HG03571 (cell line): ENCODE results near the gene MACROD2.

Experiments
- ATAC-seq: cut with Tn5 transposase; IDR thresholded peaks from one replicate; pipeline ENCODE4 v1.9.1; 2021; ENCODE audit not compliant: unreplicated experiment

MACROD2 gene

DNA sequence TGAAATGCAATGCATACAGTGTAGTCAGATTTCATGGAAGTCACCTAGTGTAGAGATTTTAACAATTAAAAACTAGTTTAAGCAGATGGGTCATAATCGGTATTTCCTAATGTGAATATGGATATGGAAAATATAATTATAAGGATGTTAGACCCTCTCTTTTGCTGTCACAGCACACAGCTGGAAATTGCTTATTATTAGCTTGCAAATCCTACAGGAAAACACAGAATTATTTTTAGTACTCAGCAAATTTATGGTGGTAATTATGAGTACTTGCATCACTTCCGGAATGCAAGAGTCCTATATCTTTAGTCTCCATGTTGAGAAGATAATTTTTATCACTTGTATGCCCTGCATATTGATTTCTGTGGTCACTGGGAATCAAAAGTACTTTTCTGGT is 1584.4 kb downstream of the MACROD2 start:
- ATAC-seq = no peak

GRCh38 chr20:15582146-15582760 is 1586.9 kb downstream of the MACROD2 start:
- no peak for ATAC-seq

DNA sequence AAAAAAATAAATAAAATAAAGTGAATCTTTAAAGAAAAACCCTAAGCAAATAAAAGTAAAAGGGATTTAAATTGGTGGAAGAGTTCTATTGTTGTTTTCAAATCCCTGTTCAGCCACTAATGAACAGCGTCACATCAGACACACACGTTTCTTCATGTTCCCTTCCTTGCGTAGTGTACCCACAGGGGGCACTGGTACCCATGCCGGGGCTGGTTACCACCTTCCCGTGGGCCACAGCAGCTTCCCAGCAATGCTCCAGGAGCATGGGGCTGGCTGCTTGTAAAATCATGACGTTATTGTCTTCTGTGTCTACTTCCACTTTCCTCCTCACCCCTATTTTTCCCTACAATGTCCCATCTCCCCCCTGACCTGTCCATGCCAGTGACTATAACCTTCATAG is 1589.2 kb downstream of the MACROD2 start:
- ATAC-seq = no peak

GRCh38 chr20:15593081-15593480 is 1597.8 kb downstream of the MACROD2 start:
- no peak for ATAC-seq

- no peak for ATAC-seq
These were observed 1598.9 kb downstream of the MACROD2 start for GRCh38 chr20:15594158-15594695.

DNA sequence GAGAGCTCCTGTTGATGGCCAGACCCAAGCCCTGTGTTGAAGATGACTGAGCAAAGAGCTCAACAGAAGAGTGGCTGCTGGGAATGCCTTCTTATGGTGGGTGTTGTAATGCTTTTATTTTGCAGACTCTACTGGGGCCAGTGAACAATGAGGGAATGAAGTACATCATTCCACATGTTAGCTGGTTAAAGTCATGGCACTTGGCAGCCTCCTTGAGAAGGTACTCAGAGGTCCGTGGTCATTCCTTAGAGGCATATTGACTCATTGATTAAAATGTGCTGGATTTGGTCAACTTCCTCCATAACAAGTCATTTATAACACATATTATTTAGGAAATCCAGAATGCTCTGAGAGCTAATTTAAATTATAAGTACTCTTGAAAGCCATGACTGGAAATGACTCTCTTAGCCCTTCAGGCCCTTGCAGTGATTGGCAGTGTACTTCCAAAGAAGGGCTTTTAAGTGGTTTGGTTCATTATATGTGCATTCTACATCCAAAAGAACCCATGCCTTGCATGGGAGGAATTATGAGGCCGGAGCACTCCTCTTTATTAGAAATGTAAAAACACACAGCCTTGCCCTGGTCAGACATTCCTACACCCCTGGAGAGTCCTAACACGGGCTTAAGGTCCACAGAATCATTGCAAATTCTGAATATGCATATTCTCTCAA is 1601.0 kb downstream of the MACROD2 start:
- ATAC-seq = no peak

GRCh38 chr20:15597306-15597705 is 1602.0 kb downstream of the MACROD2 start:
- no peak for ATAC-seq

DNA sequence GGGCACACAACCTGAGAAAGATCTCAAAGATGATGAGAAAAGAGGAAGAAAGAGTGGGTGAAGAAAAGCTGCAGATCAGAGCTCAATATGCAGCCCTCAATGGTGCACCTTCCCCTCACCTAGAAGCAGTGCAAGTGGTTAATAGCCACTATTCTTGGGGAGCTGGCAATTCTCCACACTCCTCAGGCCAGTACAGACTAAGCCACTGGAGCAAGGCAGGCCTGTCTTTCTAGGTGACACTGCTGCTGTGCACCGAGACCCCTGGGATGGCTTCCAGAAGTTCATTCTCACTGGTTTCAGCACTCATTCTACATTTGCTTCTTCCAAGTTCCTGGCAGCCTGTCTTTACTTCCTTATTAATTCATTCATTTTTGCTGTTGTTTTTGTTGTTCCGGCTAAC is 1604.6 kb downstream of the MACROD2 start:
- no peak for ATAC-seq

GRCh38 chr20:15600565-15600964 is 1605.2 kb downstream of the MACROD2 start:
- ATAC-seq = no peak

GRCh38 chr20:15603506-15603905 is 1608.2 kb downstream of the MACROD2 start:
- no peak for ATAC-seq

GRCh38 chr20:15603978-15604805 is 1608.9 kb downstream of the MACROD2 start:
- no peak for ATAC-seq

DNA sequence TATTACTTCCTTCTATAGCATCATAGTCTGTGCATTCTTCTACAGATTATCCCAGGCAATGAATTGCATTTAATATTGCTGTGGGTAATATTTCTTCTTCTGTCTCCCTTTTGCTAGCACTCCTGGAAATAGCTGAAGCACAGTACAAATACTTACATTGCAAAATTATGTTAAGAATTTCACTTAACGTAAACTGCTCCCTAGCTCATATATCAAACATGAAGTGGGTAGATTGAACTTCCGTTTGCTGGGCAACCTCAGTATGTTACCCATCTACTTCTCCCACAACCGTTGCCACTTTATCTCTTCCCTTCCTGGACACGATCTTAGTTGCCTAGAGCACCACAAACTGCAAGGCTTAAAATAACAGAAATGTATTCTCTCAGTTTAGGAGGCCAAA is 1614.6 kb downstream of the MACROD2 start:
- no peak for ATAC-seq

DNA sequence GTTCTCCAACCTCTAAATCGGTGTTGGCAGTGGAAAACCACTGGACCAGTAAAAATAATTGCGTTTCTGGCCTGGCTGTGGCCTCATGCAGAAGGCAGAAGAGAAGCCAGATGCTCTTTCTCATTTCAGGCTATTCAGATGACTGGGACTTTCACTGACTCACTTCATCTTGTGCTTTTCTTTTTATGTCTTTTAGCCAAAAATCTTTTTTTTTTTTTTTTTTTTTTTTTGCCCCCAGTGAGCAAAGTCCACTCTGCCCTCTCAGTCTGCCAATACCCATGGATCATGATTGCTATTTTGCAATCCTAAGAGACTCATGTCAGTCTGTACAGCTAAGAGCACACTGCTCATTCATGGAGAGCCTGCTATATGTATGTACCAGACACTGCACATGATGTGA is 1615.5 kb downstream of the MACROD2 start:
- no peak for ATAC-seq

GRCh38 chr20:15611541-15611940 is 1616.2 kb downstream of the MACROD2 start:
- ATAC-seq = no peak

GRCh38 chr20:15612198-15612597 is 1616.9 kb downstream of the MACROD2 start:
- no peak for ATAC-seq

DNA sequence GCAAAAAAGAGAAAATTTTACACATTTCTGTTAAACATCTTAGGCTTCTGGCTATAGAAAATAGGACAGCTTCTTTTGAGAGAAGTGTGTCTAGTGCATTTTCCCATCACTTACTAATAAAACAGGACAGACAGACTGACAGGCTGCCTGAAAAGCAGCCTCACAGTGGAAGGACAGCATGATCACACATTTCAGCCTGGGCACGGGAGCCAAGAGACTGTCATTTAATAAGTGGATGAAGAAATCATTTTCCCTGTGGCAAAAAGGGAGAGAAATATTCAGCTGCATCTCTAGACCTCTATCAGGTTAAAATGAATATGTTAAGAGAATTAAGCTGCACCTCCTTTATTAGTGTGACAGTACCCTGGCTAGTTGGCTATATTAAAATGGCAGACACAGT is 1617.5 kb downstream of the MACROD2 start:
- no peak for ATAC-seq

- ATAC-seq = no peak
These were observed 1618.2 kb downstream of the MACROD2 start for GRCh38 chr20:15613530-15613929.

DNA sequence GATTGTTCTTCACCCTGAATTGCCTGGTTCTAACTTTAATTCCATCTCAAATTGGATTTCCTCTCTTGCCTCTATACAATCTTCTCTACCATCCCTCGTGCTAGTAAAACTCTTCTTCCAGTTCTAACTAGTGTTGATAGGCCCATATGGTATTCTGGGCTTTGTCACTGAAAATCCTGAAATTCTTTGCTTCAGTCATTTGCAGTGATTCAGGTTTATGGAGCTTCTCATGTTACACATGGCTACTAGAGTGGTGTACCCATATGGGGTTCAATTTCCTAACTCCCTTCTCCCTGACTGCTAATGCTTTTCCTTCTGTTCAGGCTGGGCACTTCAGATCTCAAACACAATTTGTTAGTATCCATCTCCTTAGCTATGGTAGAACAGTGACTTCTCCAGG is 1621.3 kb downstream of the MACROD2 start:
- ATAC-seq = no peak

GRCh38 chr20:15618110-15618509 is 1622.8 kb downstream of the MACROD2 start:
- ATAC-seq = no peak

- ATAC-seq = no peak
These were observed 1623.6 kb downstream of the MACROD2 start for GRCh38 chr20:15618912-15619311.

GRCh38 chr20:15619341-15619740 is 1624.0 kb downstream of the MACROD2 start:
- ATAC-seq = no peak

DNA sequence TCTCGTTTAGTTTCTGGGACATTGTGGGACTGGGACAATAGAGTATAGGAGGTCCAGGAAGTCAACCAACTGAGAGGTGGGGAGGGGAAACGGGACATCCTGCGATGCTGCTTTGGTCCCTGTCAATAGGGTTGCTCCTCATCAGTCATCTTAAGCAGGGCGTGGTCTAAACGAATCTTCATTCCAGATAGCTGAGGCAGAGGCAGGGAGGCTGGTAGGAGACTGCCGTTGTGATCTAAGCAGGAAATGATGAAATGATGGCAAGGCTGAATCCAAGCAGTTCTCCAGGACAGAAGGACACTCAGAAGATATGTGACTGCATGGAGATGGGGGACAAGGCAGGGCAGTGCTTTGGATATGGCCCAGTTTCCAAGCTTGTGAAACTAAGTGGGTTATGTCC is 1624.5 kb downstream of the MACROD2 start:
- ATAC-seq = no peak
